HG02973 (cell line): ENCODE measurements around the gene NSD1.
"Not testable (repeated sequence)": the region's sequence is repeated elsewhere in the genome, so short reads cannot be mapped to it uniquely, and the experiment has no call there.

Experiments used
- ATAC-seq: cut with Tn5 transposase; IDR thresholded peaks from one replicate; pipeline ENCODE4 v1.9.1; 2021; ENCODE audit warnings: moderate library complexity; ENCODE audit not compliant: unreplicated experiment

Gene NSD1

DNA sequence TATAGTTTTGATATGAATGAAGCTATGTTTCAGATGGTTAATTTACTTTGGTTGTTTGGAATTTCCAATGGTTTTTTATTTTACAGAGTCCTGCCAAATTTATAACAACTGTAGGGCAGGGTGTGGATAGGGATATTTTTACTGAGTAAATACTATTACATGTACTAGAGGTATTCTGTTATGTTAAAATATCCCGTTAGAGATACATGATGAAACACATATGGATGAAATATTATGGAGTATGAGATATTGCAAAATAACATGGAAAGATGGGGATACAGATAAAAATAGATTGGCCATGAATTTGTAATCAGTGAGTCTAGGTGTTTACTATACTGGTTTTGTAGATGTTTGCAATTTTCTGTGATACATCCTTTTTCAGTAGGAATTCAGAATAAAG lies 93.3 kb downstream of the NSD1 start:
- no peak for ATAC-seq

DNA sequence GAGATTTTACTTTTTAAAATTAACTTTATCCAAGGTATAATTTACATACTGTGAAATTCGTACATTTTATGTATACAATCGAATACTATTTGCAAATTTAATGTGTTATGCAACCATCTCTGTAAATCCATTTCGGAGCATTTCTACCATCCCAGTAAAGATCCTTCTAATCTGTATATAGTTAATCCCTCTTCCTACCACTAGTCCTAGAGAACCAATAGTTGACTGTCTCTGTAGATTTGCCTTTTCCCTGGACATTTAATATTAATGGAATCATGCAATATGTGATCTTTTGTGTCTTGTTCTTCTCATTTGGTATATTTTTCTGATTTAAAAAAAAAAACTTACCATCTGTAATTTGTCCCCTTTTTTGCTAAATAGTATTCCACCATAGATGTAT lies 95.2 kb downstream of the NSD1 start:
- ATAC-seq, result no peak

DNA sequence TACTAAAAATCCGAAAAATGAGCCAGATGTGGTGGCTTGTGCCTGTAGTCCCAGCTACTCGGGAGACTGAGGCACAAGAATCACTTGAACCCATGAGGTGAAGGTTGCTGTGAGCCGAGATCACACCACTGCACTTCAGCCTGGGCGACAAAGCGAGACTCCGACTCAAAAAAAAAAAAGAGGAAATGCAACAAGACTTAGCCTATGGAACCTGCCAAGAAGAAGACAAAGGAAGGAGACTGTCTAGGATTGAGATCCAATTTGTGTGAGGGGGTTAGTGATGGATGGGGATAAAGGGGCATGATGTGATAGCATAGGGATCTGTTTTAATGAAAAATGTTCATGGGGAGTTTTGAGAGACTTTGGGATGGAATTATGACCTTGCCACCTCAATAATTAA lies 97.1 kb downstream of the NSD1 start:
- ATAC-seq, result no peak

DNA sequence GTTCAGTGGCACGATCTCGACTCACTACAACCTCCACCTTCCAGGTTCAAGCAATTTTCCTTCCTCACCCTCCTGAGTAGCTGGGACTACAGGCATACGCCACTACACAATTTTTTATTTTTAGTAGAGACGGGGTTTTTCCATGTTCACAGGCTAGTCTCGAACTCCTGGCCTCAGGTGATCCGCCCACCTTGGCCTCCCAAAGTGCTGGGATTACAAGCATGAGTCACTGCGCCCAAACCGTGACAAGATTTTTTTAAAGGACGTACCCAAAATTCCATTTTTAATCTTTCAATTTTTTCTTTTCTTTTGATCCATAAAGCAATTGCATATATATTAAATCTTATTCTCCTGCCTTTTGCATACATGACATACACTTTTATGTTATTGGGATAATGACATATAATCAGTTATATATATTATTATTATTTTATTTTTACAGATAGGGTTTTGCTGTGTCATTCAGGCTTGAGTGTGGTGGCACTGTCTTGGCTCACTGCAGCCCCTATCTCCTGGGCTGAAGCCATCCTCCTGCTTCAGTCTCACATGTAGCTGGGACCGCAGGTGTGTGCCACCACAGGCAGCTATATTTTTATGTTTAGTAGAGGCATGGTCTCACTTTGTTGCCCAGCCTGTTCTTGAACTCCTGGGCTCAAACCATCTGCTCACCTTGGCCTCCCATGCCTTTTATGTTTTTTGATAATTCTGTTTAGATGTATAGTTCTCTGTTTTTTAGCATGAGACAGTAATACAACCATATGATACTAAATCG lies 98.1 kb downstream of the NSD1 start:
- ATAC-seq, result no peak

DNA sequence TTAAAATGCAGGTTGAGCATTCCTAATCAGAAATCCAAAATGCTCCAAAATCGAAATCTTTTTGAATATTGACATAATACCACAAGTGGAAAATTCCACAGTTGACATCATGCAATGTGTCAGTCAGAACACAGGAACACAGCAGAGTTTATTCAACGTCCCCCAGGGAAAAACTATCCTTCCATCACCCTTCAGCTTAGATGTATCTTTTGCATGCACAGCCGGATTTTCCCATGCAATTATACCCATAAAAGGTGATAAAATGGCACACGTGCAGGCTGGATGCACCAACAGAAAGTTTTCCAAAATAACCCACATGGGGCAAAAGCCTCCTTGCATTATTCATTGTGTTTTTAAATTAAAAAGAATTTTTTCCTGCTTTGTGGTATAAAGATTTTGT lies 98.8 kb downstream of the NSD1 start:
- no peak for ATAC-seq

GRCh38 chr5:177232761-177233160 lies 99.2 kb downstream of the NSD1 start:
- no peak for ATAC-seq

- no peak for ATAC-seq
Observed at GRCh38 chr5:177233206-177233605, 99.6 kb downstream of the NSD1 start.

DNA sequence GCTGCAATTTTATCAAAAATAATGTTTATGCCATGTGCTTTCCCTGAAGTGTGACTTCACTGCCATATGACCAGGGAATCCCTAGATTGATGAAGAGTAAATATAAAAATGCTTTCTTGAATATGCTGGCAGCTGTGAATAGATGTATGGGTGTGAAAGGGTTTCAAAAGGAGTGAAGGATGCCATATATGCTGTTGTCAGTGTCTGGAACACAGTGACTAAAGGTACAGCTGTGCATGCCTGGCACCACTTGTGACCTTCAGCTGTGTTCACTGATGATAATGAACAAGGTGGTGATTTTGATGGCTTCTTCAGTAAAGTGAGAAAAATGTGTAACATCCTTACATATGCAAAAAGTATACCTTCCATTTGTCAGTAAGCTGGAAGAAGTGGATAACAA lies 100.2 kb downstream of the NSD1 start:
- ATAC-seq, result no peak

DNA sequence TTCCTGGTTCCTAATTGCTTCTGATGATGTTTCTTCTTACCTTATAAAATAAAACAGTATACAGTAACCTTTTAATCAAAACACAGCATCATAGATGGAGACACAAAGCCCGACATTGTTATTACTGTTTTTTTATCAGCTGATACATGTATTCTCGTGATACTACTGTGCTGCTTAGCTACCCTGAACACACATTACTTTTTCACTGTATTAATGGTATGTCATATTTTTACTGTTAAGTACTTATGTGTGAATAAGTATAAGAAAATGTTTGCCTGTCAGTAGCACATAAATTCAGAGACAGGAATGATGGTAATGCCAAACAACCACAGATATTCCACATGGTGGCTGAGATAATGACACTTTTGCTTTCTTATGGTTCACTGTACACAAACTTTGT lies 101.3 kb downstream of the NSD1 start:
- no peak for ATAC-seq

DNA sequence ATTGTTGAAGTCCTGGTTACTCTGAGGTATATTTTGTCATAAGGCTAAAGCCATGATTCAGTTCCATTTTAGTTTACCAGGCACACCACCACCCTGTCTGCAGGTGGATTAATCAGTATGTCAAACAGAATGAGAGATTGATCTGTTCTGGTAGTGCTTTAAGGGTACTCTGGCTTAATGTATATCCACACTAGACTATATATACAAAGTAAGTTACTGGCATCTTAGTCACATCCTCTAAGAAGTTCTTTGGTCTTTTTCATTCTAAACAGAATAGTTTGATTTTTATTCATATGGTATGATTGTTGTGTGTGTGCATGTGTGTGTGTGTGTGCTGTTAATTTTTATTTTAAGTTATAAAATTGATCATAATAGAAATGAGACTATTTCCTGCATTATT lies 108.2 kb downstream of the NSD1 start:
- no peak for ATAC-seq

DNA sequence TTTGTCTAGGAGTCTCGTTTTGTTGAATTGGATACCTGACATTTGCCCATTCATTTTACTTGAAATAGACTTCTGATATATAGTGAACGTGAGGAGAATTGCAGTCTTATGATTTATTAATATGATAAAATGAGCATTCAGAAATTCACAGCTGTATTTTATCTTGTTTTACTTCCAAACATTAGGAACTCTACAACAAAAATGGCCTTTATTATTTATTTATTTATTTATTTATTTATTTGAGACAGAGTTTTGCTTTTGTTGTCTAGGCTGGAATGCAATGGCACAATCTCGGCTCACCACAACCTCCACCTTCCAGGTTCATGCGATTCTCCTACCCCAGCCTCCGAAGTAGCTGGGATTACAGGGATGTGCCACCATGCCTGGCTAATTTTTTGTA lies 108.7 kb downstream of the NSD1 start:
- ATAC-seq, result no peak

DNA sequence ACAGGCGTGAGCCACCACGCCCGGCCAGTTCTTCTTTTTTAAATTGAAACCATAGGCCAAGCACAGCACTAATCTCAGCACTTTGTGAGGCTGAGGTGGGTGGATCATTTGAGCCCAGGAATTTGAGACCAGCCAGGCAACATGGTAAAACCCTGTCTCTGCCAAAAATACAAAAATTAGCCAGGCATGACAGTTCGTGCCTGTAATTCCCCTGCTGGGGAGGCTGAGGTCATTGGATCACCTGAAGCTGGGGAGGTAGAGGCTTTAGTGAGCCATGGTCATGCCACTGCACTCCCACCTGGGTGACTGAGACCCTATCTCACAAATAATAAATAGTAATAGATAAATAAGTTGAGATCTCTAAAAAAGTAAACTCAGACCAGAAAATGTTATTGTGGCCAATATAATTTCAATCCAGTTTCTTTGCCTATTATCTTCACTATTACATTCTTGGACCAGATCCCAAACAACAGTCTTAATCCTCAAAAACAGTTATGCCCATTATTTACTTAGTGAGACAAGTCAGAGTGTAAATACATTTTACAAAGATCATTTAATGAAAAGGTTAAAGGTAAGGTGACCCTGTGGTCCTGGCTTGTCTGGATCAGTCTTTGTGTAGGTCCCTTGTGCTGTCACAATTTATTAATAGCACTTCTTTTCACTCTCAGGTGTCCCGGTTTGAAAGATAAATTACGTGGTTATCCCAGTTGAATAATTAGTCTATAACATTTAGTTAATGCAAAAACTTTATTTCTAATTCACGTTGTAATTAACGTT lies 116.4 kb downstream of the NSD1 start:
- no peak for ATAC-seq

- ATAC-seq, result no peak
Observed at GRCh38 chr5:177253252-177253651, 119.7 kb downstream of the NSD1 start.

- no peak for ATAC-seq
Observed at GRCh38 chr5:177256296-177256695, 122.7 kb downstream of the NSD1 start.

DNA sequence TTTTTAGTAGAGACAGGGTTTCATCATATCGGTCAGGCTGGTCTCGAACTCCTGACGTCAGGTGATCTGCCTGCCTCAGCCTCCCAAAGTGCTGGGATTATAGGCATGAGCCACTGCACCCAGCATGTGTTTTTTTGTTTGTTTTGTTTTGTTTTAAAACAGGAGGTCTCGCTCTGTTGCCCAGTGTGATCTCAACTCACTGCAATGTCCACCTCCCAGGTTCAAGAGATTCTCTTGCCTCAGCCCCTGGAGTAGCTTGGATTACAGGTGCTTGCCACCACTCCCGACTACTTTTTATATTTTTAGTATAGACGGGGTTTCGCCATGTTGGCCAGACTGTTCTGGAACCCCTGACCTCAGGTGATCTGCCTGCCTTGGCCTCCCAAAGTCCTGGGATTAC lies 125.1 kb downstream of the NSD1 start:
- ATAC-seq, result not testable (repeated sequence)

GRCh38 chr5:177260961-177261360 lies 127.4 kb downstream of the NSD1 start:
- no peak for ATAC-seq

GRCh38 chr5:177261510-177261909 lies 127.9 kb downstream of the NSD1 start:
- no peak for ATAC-seq

DNA sequence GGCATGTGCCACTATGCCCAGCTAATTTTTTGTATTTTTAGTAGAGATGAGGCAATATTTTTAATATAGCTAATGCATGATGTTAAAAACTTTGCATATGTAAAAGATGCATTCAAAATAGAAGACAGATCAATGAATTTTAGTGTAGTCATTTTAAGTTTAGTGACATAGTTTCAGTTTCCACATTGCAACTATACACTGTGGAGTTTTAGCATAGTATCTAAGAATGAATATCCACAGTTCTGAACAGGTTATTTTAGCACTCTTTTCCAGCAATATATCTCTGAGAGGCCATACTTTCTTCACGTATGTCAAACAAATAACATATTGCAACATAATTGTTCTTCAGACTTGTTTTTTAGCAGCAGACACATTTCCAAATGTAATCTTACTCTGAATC lies 130.6 kb downstream of the NSD1 start:
- no peak for ATAC-seq

GRCh38 chr5:177265395-177265794 lies 131.8 kb downstream of the NSD1 start:
- ATAC-seq, result no peak

DNA sequence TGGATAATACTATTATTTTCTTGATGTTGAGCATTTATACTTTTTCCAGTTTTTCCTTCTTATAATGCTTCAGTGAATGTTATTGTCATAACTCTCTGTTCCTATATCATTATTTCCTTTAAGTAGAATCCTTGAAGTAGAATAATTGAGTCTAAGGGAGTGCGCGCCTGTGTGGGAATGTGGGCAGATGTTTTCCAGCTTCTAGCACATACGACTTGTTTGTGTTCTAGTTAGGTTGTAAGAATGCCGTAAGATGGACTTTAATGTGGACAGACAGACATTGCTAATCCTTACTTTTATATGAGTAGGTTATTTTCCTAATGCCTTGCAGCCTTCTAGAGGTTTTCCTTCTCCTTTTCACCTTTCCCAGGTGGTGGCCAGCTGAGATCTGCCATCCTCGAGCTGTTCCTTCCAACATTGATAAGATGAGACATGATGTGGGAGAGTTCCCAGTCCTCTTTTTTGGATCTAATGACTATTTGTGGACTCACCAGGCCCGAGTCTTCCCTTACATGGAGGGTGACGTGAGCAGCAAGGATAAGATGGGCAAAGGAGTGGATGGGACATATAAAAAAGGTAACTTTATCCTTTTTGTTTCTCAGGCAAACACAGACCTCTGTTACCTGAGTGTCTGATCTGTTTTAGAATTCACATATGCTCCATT lies 135.8 kb downstream of the NSD1 start:
- ATAC-seq, result no peak

DNA sequence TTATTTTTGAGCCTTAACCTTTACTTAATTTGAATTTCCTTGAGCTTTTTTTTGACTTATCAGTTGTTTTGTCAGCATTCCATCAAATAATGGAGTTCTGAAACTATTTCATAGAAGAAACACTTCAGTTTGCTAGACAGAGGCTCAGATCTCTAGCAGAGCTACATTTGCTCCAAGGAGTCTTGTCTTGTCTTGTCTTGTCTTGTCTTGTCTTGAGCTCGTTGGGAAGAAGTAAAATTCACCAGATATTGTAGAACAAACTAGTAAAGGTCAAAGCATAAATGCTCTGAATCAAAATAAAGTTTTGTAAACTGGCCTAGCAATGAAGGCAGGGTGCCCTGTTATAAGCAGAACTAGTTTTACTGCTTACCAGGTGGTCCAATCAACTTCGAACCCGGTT lies 136.4 kb downstream of the NSD1 start:
- no peak for ATAC-seq

- no peak for ATAC-seq
Observed at GRCh38 chr5:177270653-177271052, 137.1 kb downstream of the NSD1 start.
